ENCODE measurements around the gene PPP1R13L. TPM values are rescaled to one million over a fixed set of nuclear protein-coding genes. Genes with fewer than 3 reads are reported as not detected.
"Not testable (repeated sequence)": the region's sequence is repeated elsewhere in the genome, so short reads cannot be mapped to it uniquely, and the experiment has no call there.

PPP1R13L gene
- total and polyA plus RNA-seq, 2 of the 8 experiments (the other 6 are each of a cell fraction or from before 2014, with no cell fraction given), result 9.1 to 15.3 TPM

DNA sequence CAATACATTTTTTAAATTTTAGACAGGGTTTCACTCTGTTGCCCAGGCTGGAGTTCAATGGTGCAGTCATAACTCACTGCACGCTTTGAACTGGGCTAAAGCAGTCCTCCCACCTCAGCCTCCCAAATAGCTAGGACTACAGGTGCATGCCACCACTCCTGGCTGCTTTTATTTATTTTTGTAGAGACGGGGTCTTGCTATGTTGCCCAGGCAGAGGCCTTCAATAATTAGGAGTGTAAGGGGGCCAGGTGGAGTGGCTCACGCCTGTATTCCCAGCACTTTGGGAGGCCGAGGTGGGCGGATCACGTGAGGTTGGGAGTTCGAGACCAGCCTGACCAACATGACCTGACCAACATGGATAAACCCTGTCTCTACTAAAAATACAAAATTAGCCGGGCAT lies 27.7 kb upstream of the PPP1R13L start:
- not testable (repeated sequence) for DNase-seq (ENCODE audit: low read depth in 1 of 2, low spot score in 2 of 2); H4K5ac ChIP-seq (ENCODE audit: insufficient read length, low read depth, low read length); H3K79me1 ChIP-seq (ENCODE audit: low read depth, low read length); H4K20me1 ChIP-seq (replicated peaks in 1 of 2; ENCODE audit: control insufficient read depth in 1 of 2, insufficient read depth in 2 of 2, low read length in 2 of 2); H4K91ac ChIP-seq (replicated peaks; ENCODE audit: insufficient read length, low read length); H3K23me2 ChIP-seq (ENCODE audit: low read depth, low read length); H3K27ac ChIP-seq (ENCODE audit: low read depth, low read length); H3K27me3 ChIP-seq (replicated peaks in 1 of 4; ENCODE audit: control insufficient read depth in 3 of 4, extremely low read depth in 1 of 4, insufficient read depth in 3 of 4, low read length in 3 of 4); H3K56ac ChIP-seq (replicated peaks; ENCODE audit: insufficient read length, low read depth, low read length); H3K9ac ChIP-seq (replicated peaks in 1 of 4; ENCODE audit: extremely low read depth in 1 of 4, low read depth in 3 of 4, low read length in 3 of 4); H2BK15ac ChIP-seq (ENCODE audit: low read length); H3K4me3 ChIP-seq (ENCODE audit: extremely low read depth in 1 of 4, insufficient read depth in 2 of 4, low read depth in 3 of 4, low read length in 4 of 4); H3K4me2 ChIP-seq (ENCODE audit: insufficient read depth in 1 of 2, low read depth in 2 of 2, low read length in 2 of 2); H4K8ac ChIP-seq (ENCODE audit: extremely low read depth, insufficient read depth, low read length); H2BK20ac ChIP-seq (ENCODE audit: low read length); H3K14ac ChIP-seq (ENCODE audit: insufficient read length); H3K4me1 ChIP-seq (replicated peaks in 1 of 4; ENCODE audit: control insufficient read depth in 3 of 4, insufficient read depth in 4 of 4, low read length in 3 of 4); H3K18ac ChIP-seq (ENCODE audit: extremely low read depth, low read length); H3K79me2 ChIP-seq (ENCODE audit: control insufficient read depth in 1 of 2, insufficient read depth in 2 of 2, low read length in 2 of 2); H3K4ac ChIP-seq (replicated peaks; ENCODE audit: insufficient read length, low read depth, low read length); FAIRE-seq; H3K9me3 ChIP-seq (ENCODE audit: insufficient read depth in 2 of 2, low read depth in 1 of 2, low read length in 1 of 2); H2BK12ac ChIP-seq (ENCODE audit: low read depth, low read length); H3K23ac ChIP-seq (ENCODE audit: insufficient read length); H2BK120ac ChIP-seq (replicated peaks; ENCODE audit: low read depth, low read length); H2AFZ ChIP-seq (ENCODE audit: low read length); H2AK5ac ChIP-seq (ENCODE audit: low read depth, low read length); H3K36me3 ChIP-seq (ENCODE audit: control insufficient read depth in 2 of 4, insufficient read depth in 4 of 4, low read length in 3 of 4); H2BK5ac ChIP-seq (ENCODE audit: low read depth, low read length)
- WGBS, 2 experiments (ENCODE audit: extremely low coverage in 1 of 2, insufficient coverage in 1 of 2, insufficient read length in 1 of 2, insufficient replicate concordance in 2 of 2, low coverage in 1 of 2, low lambda C conversion rate in 2 of 2, missing lambda C conversion rate in 1 of 2), result 94% methylated on average over 5 of the region's 8 CpGs; no CpG with 5 or more reads in 1 of the 2 experiments
- ChIA-PET CTCF (ENCODE audit: partially characterized antibody) (interaction anchor here (3.5 to 21.2 kb wide), 2 partner anchors 8 to 42 kb away, joined by 28 to 760 read pairs; partner anchors contain the start of gene FOSB), POLR2A (ENCODE audit: partially characterized antibody) (interaction anchor here (1.6 kb wide), 1 partner anchor 35 kb away, joined by 4 read pairs; the partner anchor contains the start of gene FOSB)

DNA sequence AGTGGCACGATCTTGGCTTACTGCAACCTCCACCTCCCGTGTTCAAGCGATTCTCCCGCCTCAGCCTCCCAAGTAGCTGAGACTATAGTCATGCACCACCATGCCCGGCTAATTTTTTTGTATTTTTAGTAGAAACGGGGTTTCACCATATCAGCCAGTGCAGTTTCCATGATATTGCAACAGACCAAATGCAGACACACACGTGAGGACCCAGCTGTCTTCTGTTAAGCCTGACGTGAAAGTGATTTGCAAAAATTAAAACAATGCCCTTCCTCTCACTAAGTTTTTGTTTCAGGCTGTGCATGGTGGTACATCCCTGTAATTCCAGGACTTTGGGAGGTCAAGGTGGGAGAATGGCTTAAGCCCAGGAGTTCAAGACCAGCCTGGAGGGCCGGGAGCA lies 26.1 kb upstream of the PPP1R13L start:
- H2BK120ac ChIP-seq (replicated peaks; ENCODE audit: low read depth, low read length); H3K4me3 ChIP-seq (ENCODE audit: extremely low read depth in 1 of 4, insufficient read depth in 2 of 4, low read depth in 3 of 4, low read length in 4 of 4); H4K91ac ChIP-seq (replicated peaks; ENCODE audit: insufficient read length, low read length); DNase-seq (ENCODE audit: low read depth in 1 of 2, low spot score in 2 of 2); H3K56ac ChIP-seq (replicated peaks; ENCODE audit: insufficient read length, low read depth, low read length); H3K9me3 ChIP-seq (ENCODE audit: insufficient read depth in 2 of 2, low read depth in 1 of 2, low read length in 1 of 2); H3K23me2 ChIP-seq (ENCODE audit: low read depth, low read length); H3K9ac ChIP-seq (replicated peaks in 1 of 4; ENCODE audit: extremely low read depth in 1 of 4, low read depth in 3 of 4, low read length in 3 of 4); H2BK20ac ChIP-seq (ENCODE audit: low read length); H3K27me3 ChIP-seq (replicated peaks in 1 of 4; ENCODE audit: control insufficient read depth in 3 of 4, extremely low read depth in 1 of 4, insufficient read depth in 3 of 4, low read length in 3 of 4); H2AK5ac ChIP-seq (ENCODE audit: low read depth, low read length); H3K23ac ChIP-seq (ENCODE audit: insufficient read length); H3K14ac ChIP-seq (ENCODE audit: insufficient read length); H3K18ac ChIP-seq (ENCODE audit: extremely low read depth, low read length); H4K5ac ChIP-seq (ENCODE audit: insufficient read length, low read depth, low read length); H3K36me3 ChIP-seq (ENCODE audit: control insufficient read depth in 2 of 4, insufficient read depth in 4 of 4, low read length in 3 of 4); H4K20me1 ChIP-seq (replicated peaks in 1 of 2; ENCODE audit: control insufficient read depth in 1 of 2, insufficient read depth in 2 of 2, low read length in 2 of 2); H3K4ac ChIP-seq (replicated peaks; ENCODE audit: insufficient read length, low read depth, low read length); H3K79me2 ChIP-seq (ENCODE audit: control insufficient read depth in 1 of 2, insufficient read depth in 2 of 2, low read length in 2 of 2); H2BK15ac ChIP-seq (ENCODE audit: low read length); H3K79me1 ChIP-seq (ENCODE audit: low read depth, low read length); FAIRE-seq; H2BK12ac ChIP-seq (ENCODE audit: low read depth, low read length); H2AFZ ChIP-seq (ENCODE audit: low read length); H3K4me2 ChIP-seq (ENCODE audit: insufficient read depth in 1 of 2, low read depth in 2 of 2, low read length in 2 of 2); H4K8ac ChIP-seq (ENCODE audit: extremely low read depth, insufficient read depth, low read length); H2BK5ac ChIP-seq (ENCODE audit: low read depth, low read length); H3K27ac ChIP-seq (ENCODE audit: low read depth, low read length); H3K4me1 ChIP-seq (replicated peaks in 1 of 4; ENCODE audit: control insufficient read depth in 3 of 4, insufficient read depth in 4 of 4, low read length in 3 of 4): not testable (repeated sequence)
- ChIA-PET CTCF (ENCODE audit: partially characterized antibody) (interaction anchor here (0.6 to 21.2 kb wide), 3 partner anchors 9 to 299 kb away, joined by 3 to 760 read pairs (median 28); partner anchors contain the start of genes FBXO46 and FOSB), POLR2A (ENCODE audit: partially characterized antibody) (interaction anchor here (0.6 to 1.7 kb wide), 5 partner anchors 8 to 75 kb away, joined by 3 to 4 read pairs (median 3); no protein-coding TSS in a partner anchor)
- 86% methylated on average over 9 of the region's 9 CpGs; no CpG with 5 or more reads in 1 of the 2 experiments for WGBS, 2 experiments (ENCODE audit: extremely low coverage in 1 of 2, insufficient coverage in 1 of 2, insufficient read length in 1 of 2, insufficient replicate concordance in 2 of 2, low coverage in 1 of 2, low lambda C conversion rate in 2 of 2, missing lambda C conversion rate in 1 of 2)
